ENCODE results near the gene RAP2A. TPM values are rescaled to one million over a fixed set of nuclear protein-coding genes. Genes with fewer than 3 reads are reported as not detected.

RAP2A gene
- total RNA-seq (2022) (33.4 and 34.3 TPM in 2 replicates), Bru-seq, nascent RNA (percentile 71 among the genes with signal in this experiment), BruChase-seq, experiment 1, labeled RNA remaining after a 6-hour chase (percentile 92 among the genes with signal in this experiment), BruChase-seq, experiment 2, labeled RNA remaining after a 2-hour chase (percentile 83 among the genes with signal in this experiment)
- long read RNA-seq, full-length matches to known transcripts = 28 of 38 reads
- long read RNA-seq, partial matches to known transcripts = 0 of 38 reads
- long read RNA-seq, other reads (novel, unspliced or antisense) = 10 of 38 reads

DNA sequence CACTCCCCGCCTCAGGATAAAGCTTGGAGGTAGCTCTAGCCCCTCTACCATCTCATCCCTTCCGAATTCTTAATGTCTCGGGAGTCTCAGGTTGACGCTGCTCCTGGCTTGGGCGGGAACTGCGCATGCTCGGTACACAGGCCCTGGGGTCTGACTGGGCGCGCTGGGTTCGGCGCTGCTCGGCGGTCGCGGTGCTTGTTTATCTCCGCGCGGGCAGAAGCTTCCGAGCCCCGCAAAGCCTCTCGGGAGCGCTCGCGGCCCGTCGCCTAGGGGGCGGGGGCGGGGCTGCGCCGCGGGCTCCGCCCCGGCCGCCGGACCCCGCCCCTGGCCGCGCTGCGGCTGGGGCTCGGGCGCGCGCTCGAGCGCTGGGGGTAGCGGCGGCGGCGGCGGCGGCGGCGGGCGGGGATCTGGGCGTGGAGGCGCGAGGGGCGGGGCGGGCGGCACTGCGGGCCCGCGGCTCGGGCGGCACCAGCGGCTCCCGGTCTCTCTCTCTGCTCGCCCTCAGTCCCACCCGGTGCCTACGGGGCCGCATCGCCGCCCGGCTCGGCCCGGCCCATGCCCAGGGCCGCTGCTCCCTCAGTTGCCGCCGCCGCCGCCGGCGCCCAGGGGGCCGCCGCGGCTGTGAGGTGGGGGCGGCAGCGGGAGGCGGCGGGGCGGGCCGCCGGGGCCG is at the start of gene RAP2A:
Gene RAP2A (plus strand): TSS at position 443 of the 670 bp plus-strand sequence. CDS start 302 bp downstream, outside the sequence.
- ChIA-PET POLR2A (interaction anchor here (0.6 to 7.3 kb wide), 54 partner anchors 9 to 1791 kb away, joined by 3 to 139 read pairs (median 5); partner anchors contain the start of genes DNAJC3, MBNL2 and UGGT2), CTCF (interaction anchor here (0.5 to 2.2 kb wide), 20 partner anchors 11 to 1978 kb away, joined by 3 to 9 read pairs (median 4); no protein-coding TSS in a partner anchor)
- Mint-ChIP-seq H3K9me3 (ENCODE audit: unreplicated experiment) (no peaks in the 10 kb centered on the region), H3K36me3 (ENCODE audit: insufficient read depth, unreplicated experiment) (peaks cover 6% of the 10 kb centered on the region), H3K4me1 (ENCODE audit: insufficient read depth, unreplicated experiment) (peaks cover 28% of the 10 kb centered on the region), H3K4me3 (ENCODE audit: unreplicated experiment) (peak within 1 kb of the TSS; percentile 85), H3K27ac (ENCODE audit: low read depth, unreplicated experiment) (peak within 1 kb of the TSS; percentile 91), H3K27me3 (ENCODE audit: insufficient read depth, unreplicated experiment) (no peaks in the 10 kb centered on the region)
- intact Hi-C loops (cut with micrococcal nuclease) = loop anchor here (1.0 to 10.0 kb wide), 6 partner anchors 39 to 1869 kb away; partner anchors contain the start of gene MBNL2
- peak; percentile 93 for DNase-seq (ENCODE audit: unreplicated experiment)
- no TSS peak for BruUV-seq (replicated peaks)
- TF ChIP-seq, protein P1, sequence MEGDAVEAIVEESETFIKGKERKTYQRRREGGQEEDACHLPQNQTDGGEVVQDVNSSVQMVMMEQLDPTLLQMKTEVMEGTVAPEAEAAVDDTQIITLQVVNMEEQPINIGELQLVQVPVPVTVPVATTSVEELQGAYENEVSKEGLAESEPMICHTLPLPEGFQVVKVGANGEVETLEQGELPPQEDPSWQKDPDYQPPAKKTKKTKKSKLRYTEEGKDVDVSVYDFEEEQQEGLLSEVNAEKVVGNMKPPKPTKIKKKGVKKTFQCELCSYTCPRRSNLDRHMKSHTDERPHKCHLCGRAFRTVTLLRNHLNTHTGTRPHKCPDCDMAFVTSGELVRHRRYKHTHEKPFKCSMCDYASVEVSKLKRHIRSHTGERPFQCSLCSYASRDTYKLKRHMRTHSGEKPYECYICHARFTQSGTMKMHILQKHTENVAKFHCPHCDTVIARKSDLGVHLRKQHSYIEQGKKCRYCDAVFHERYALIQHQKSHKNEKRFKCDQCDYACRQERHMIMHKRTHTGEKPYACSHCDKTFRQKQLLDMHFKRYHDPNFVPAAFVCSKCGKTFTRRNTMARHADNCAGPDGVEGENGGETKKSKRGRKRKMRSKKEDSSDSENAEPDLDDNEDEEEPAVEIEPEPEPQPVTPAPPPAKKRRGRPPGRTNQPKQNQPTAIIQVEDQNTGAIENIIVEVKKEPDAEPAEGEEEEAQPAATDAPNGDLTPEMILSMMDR (IDR thresholded peaks at IDR 0.05; ENCODE audit: unreplicated experiment) = no peak

DNA sequence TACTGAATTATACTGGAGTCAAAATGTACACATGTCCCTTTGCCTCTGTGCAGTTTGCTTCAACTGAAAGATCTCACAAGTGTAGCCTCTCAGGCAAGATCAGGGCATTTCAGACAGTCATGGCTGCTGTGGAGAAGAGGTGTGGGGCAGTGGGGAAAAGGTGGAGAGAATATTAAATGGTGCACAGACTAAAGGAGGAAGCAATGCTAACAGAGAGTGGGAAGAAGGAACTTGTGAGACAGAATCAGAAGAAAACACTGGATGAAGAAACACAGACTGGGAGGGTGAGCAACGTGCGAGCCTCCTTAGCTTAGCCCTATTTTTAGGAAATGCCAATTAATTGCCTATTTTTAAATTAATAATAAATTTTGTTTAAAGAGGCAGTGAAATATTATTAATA is 49.6 kb upstream of the RAP2A start:
- Mint-ChIP-seq H3K27me3 (ENCODE audit: insufficient read depth, unreplicated experiment) (no peaks in the 10 kb centered on the region), H3K36me3 (ENCODE audit: insufficient read depth, unreplicated experiment) (peaks cover 33% of the 10 kb centered on the region), H3K4me1 (ENCODE audit: insufficient read depth, unreplicated experiment) (peaks cover 8% of the 10 kb centered on the region), H3K4me3 (ENCODE audit: unreplicated experiment) (no peak overlapping the region), H3K9me3 (ENCODE audit: unreplicated experiment) (no peaks in the 10 kb centered on the region), H3K27ac (ENCODE audit: low read depth, unreplicated experiment) (no peak overlapping the region)
- intact Hi-C loops (cut with micrococcal nuclease) = no loop called here
- DNase-seq (ENCODE audit: unreplicated experiment) = no peak
- TF ChIP-seq, protein P1 (IDR thresholded peaks at IDR 0.05; ENCODE audit: unreplicated experiment) = no peak
- CTCF ChIA-PET = interaction anchor here (0.6 to 0.7 kb wide), 2 partner anchors 66 to 154 kb away, joined by 3 read pairs; no protein-coding TSS in a partner anchor
- POLR2A ChIA-PET = interaction anchor here (1.0 to 1.3 kb wide), 2 partner anchors 12 to 161 kb away, joined by 4 read pairs; no protein-coding TSS in a partner anchor
- BruUV-seq (replicated peaks) = no TSS peak

DNA sequence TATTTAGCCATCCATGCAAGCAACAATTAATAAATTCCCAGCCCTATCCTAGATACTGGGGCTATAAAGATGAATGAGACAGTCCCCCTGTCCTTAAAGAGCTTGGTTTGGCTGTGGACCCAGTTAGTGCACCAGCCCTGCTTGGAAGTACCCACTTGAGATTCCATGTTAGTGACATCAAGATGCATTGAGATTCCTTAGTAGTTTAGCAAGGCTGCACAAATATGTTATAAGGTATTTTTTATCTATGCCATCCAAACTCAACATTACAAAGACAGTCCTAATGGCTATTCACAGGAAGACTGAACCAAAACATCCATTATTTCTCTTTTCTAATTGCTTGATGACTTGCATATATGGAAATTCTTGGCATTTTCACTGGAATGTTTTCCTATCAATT is 48.8 kb upstream of the RAP2A start:
- no peak overlapping the region for H3K27ac Mint-ChIP-seq (ENCODE audit: low read depth, unreplicated experiment)
- no peaks in the 10 kb centered on the region for H3K9me3 Mint-ChIP-seq (ENCODE audit: unreplicated experiment)
- CTCF ChIA-PET = interaction anchor here (0.6 to 3.1 kb wide), 6 partner anchors 9 to 367 kb away, joined by 3 to 12 read pairs (median 3); no protein-coding TSS in a partner anchor
- TF ChIP-seq, protein P1 (IDR thresholded peaks at IDR 0.05; ENCODE audit: unreplicated experiment) = no peak
- BruUV-seq (replicated peaks) = no TSS peak
- H3K4me1 Mint-ChIP-seq (ENCODE audit: insufficient read depth, unreplicated experiment) = peaks cover 8% of the 10 kb centered on the region
- intact Hi-C loops (cut with micrococcal nuclease) = no loop called here
- no peaks in the 10 kb centered on the region for H3K27me3 Mint-ChIP-seq (ENCODE audit: insufficient read depth, unreplicated experiment)
- H3K36me3 Mint-ChIP-seq (ENCODE audit: insufficient read depth, unreplicated experiment) = peaks cover 33% of the 10 kb centered on the region
- POLR2A ChIA-PET = interaction anchor here (0.5 to 1.3 kb wide), 4 partner anchors 11 to 262 kb away, joined by 3 to 6 read pairs (median 4); no protein-coding TSS in a partner anchor
- DNase-seq (ENCODE audit: unreplicated experiment) = no peak
- no peak overlapping the region for H3K4me3 Mint-ChIP-seq (ENCODE audit: unreplicated experiment)

DNA sequence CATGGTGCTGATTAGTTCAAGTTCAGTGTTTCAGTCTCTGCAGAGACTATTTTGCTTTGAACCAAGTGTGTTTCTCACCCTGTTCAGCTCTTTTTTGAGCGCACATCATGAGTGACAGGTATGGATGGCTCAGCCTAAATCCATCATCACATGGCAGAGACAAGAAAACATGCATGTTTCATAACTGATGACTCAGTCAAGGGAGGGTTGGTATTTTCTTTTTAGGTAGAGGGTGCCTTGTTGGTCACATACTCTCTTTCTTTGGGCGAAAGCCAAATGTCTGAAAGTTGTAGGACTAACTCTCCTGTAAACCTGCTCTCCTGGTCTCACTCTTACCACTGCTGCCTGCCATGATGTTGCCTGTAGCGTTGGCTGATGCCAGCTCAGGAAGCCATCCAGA is 48.1 kb upstream of the RAP2A start:
- H3K4me3 Mint-ChIP-seq (ENCODE audit: unreplicated experiment) = no peak overlapping the region
- intact Hi-C loops (cut with micrococcal nuclease) = no loop called here
- POLR2A ChIA-PET = interaction anchor here (0.5 to 2.0 kb wide), 9 partner anchors 10 to 357 kb away, joined by 3 to 6 read pairs (median 3); no protein-coding TSS in a partner anchor
- H3K36me3 Mint-ChIP-seq (ENCODE audit: insufficient read depth, unreplicated experiment) = peaks cover 33% of the 10 kb centered on the region
- peaks cover 8% of the 10 kb centered on the region for H3K4me1 Mint-ChIP-seq (ENCODE audit: insufficient read depth, unreplicated experiment)
- CTCF ChIA-PET = interaction anchor here (0.6 to 3.1 kb wide), 7 partner anchors 8 to 368 kb away, joined by 3 to 12 read pairs (median 3); partner anchors contain the start of gene MBNL2
- TF ChIP-seq, protein P1 (IDR thresholded peaks at IDR 0.05; ENCODE audit: unreplicated experiment) = no peak
- DNase-seq (ENCODE audit: unreplicated experiment) = peak; percentile 86
- H3K9me3 Mint-ChIP-seq (ENCODE audit: unreplicated experiment) = no peaks in the 10 kb centered on the region
- no peak overlapping the region for H3K27ac Mint-ChIP-seq (ENCODE audit: low read depth, unreplicated experiment)
- H3K27me3 Mint-ChIP-seq (ENCODE audit: insufficient read depth, unreplicated experiment) = no peaks in the 10 kb centered on the region
- no TSS peak for BruUV-seq (replicated peaks)
